T-helper 2 cell treated with Interferon-gamma antibody and Interleukin-4, amounts not matched to agents 100 ng/mL and 5 ng/mL, for 36 hours (primary cell): Measurements from ENCODE around the gene INPP4B. TPM values are rescaled to one million over a fixed set of nuclear protein-coding genes. Genes with fewer than 3 reads are reported as not detected.

ENCODE experiments used
- intact Hi-C: fragments of 100-400 bp; cut with micrococcal nuclease; formaldehyde crosslinking; loops from one replicate; pipeline ENCODE4 v1.15.1; 2023
- total RNA-seq: library from RNA; stranded (reverse); gene quantifications from 2 replicates; pipeline ENCODE4 v1.2.3, GENCODE V29; 2022

INPP4B gene
- total RNA-seq, 1 donor from 2014 or later, result 103 TPM

DNA sequence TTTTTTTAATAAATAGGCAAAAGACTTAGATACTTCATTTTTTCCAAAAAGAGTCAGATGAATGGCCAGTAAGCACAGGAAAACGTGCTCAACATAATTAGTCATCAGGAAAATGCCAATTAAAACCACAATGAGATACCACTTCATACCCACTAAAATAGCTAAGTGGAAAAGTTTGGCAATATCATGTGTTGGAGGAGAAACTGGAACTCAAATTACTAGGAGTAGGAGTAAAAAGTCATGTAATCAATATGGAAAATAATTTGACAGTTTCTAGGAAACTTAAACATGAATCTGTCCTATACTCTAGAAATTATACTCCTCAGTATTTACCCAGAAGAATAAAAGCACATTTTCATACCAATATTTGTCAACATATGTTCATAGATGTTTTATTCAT lies 449.8 kb downstream of the INPP4B start:
- intact Hi-C loops, result no loop called here

DNA sequence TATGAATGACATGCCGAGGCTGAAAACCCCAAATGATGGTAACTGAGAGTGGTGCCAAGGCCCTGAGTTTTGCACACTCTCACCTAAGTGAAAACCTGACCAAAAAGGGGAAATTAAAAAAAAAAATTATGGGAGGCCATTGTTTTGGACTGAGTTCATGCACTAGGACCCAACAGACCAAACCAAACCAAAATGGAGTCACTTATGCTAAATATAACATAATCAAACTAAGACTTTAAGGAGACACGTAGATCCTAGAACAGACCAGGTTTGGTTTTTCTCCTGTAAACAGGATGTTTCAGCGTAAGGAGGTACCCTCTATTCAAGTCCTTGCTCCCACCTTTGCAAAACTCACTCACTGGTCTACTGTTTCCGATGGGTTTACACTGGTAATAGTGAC lies 453.0 kb downstream of the INPP4B start:
- intact Hi-C loops, result no loop called here

GRCh38 chr4:142386856-142387255 lies 459.2 kb downstream of the INPP4B start:
- intact Hi-C loops, result no loop called here

DNA sequence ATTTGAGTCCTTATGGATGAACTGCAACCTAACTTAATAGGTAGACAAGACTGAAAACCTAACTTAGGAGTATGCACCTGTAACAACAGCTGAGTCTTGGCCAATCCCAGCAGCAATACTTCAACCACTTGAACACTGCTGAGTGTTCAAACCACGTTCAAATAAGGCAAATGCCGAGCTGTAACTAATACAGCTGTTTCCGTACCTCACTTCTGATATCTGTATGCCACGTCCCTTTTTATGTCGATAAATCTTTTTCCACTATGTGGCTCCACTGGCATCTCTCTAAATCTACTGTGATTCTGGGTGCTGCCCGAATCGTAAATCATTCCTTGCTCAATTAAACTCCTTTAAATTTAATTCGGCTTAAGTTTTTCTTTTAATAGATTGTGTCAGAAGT lies 459.7 kb downstream of the INPP4B start:
- intact Hi-C loops, result no loop called here

DNA sequence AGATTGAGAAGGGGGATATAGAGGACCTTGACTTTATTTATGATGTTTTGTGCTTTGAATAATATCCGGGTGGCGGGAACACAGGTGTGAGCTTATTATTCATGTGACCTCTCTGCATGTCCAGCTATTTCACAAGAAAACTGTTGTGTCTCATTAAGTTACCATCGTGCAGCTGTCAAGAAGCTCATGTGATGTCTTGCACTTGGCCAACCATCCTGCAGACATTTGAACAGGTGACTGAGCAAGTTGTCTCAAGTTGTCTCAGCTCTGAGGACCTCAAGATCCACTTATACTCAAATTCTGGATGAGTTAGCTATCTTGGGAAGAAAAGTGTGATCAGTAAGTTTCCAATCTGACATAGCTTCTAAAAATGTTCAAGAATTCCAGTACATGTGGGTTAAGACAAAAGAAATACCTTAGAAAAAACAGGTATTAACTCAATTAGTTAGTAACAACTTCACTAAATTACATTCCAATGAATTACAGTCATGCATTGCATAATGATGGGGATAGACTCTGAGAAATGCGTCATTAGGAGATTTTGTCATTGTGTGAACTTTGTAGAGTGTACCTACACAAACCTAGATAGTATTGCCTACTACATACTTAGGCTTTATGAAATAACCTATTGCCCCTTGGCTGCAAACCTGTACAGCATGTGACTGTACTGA lies 462.2 kb downstream of the INPP4B start:
- intact Hi-C loops, result no loop called here

DNA sequence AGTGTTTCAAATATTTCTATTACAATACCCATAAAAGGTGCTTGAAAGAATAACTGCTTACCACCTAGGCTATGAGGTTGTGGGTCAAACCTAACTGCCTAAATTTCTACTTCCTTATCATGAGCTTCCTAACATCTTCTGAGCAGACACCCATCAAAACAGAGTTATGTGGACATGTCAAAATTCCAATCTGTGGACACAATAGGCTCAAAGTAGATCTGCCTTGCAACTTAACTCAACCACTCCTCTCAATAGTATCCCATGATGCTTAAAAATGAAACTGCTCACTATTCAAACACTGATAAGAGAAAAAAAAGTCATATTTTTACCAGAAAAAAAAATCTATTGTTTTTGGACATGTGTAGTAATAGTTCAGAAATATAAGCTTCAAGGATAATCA lies 462.7 kb downstream of the INPP4B start:
- intact Hi-C loops, result no loop called here

DNA sequence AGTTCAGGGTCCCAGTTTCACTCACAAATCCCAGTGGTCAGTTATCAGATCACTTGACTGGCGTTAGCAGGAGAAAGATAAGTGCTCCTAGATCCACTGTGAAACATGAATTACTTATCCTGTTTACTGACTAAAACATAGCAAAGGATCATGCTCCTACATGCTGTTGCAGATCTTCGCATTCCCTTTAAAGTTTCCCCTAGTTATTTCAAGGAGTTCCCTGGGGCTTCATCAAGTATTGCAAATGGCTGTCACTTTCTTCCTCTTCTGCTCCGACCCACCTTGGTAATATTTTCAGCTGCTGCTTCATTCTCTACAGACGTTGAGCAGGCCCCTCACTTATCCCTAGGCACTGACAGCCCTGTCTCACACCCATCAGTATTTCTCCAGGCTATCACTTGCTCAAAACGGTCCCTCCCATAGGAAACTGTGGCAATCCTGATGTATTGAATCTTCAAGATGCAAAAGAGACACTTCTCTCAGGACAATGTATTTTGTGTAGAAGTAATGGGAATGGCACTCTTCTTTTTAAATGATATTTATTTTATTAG lies 466.0 kb downstream of the INPP4B start:
- intact Hi-C loops, result no loop called here

DNA sequence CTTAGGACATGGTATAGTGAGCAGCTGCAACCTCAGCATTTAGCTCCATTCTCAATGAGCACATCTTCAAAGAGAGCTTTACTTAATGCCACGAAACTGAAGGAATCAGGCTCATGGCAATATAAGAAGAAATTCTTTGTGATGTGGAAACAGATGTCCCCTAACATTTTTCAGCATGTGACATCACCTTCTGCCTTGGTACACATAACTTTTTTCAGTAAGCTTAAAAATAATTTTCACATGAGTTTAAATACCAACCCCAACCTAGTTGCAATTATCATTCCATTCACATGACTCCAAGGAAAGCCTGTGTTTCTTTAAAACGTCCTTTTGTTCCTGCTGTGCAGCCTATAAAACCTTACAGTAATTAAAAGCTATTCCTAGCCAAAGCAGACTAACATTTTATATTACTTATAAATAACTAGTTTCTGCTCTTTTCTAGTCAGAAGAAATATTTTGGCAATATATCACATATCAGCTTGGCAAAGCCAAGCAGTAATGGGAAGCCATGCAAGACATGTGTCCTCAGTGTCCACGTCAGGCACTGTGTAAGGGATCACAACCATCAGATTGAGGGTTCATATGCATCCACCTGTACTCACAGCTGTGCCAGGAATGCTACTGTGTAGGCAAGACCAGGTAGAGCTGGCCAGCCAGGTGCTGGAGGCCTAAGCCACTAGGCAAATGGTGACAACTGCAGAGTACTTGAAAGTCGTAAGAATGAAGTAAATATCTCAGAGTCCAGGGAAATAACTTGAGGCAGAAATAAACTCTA lies 466.6 kb downstream of the INPP4B start:
- intact Hi-C loops, result loop anchor here (2.0 kb wide), 1 partner anchor 25 kb away; no protein-coding TSS in a partner anchor

DNA sequence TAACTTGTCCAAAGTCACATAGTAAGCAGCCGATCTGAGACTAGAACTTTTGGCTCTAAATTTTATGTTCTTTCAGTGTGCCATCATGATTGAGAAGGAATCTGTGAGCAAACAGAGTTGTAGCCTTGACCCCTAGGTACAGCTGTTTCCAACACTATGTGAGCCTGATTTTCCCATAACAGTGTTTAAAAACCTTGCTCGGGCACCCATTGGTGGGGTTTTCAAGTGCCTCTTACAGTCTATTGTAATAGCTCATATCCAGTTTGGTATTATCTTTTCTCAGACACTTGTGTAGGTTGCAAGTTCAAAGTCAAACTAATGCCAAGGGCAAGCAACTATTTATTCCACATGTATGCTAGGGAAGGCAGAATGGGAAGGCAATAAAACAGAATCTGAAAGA lies 467.9 kb downstream of the INPP4B start:
- intact Hi-C loops, result loop anchor here (2.0 kb wide), 1 partner anchor 27 kb away; no protein-coding TSS in a partner anchor

- intact Hi-C loops, result loop anchor here (1.0 to 2.0 kb wide), 3 partner anchors 21 to 39 kb away; no protein-coding TSS in a partner anchor
These were observed 468.6 kb downstream of the INPP4B start for GRCh38 chr4:142377342-142378091.

DNA sequence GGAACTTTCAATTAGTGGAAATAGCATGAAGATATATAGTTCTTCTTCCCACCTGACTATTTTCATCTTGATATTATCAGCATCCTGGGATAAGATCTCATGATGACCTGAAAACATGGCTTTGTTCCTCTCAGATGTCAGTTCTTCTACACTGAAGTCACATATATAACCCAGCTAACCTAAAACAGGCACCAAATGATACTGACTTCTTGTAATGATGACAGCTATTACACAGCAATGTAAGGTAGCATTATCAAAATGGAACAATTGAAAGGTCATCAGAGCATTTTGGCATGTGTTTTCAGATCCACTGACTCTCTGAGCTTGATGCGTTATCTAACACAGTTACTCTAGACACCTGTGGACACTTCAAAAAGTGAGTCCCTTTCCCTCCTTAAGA lies 469.9 kb downstream of the INPP4B start:
- intact Hi-C loops, result loop anchor here (2.0 kb wide), 1 partner anchor 19 kb away; no protein-coding TSS in a partner anchor

- intact Hi-C loops, result no loop called here
These were observed 472.5 kb downstream of the INPP4B start for GRCh38 chr4:142373610-142374009.

DNA sequence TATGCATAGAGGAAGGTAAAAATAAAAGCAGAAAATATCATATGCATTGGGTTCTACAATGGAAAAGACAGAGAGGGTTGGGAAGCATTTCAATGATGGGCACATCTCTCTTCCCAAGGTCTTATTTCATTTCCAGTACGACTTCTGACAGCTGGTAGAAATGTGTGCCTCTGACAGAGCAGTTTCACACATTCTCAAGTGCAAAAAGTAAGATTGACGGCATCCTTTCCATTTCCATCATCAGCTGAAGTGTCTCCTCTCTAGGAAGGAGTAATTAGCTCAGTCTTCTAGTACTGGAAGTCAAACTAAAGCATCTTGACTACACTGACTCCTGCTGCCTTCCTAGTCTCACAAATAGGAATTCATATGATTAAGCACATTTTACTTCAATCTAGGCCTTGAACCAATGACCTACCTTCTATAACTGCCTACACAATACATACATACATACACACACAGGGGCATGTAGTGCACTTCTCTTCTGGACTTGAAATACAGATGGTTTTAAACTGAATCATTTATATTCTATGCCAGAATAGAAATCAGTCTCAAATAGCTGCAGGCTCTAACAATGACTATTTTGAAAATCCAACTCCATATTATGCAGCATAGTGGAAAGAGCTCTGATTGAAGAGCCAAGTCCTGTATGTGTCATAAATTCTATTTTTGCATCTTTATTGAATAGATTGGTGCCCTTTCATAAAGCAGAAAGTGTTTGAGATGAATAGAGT lies 473.4 kb downstream of the INPP4B start:
- intact Hi-C loops, result no loop called here

GRCh38 chr4:142369141-142369540 lies 477.0 kb downstream of the INPP4B start:
- intact Hi-C loops, result no loop called here

GRCh38 chr4:142367418-142368180 lies 478.5 kb downstream of the INPP4B start:
- intact Hi-C loops, result no loop called here

- intact Hi-C loops, result no loop called here
These were observed 479.3 kb downstream of the INPP4B start for GRCh38 chr4:142366769-142367181.

DNA sequence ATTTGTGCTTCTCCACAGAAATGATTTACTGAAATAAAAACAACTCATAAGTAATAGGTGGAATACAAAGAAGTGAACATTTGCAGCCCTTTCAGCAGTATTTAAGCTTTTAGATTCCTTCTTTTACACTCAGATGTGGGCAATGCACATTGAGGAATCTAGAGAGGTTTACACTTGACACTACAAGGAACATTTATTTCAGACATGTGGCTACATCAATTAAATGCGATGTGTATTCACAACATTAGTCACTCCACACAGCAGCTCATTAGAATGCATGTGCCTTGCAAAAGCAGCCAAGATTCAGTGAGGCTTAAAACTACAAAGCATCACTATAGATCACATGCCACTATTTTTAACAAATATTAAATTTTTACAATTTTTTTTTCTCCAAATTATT lies 480.7 kb downstream of the INPP4B start:
- intact Hi-C loops, result no loop called here

GRCh38 chr4:142363686-142364085 lies 482.4 kb downstream of the INPP4B start:
- intact Hi-C loops, result no loop called here

- intact Hi-C loops, result no loop called here
These were observed 484.1 kb downstream of the INPP4B start for GRCh38 chr4:142361981-142362380.

DNA sequence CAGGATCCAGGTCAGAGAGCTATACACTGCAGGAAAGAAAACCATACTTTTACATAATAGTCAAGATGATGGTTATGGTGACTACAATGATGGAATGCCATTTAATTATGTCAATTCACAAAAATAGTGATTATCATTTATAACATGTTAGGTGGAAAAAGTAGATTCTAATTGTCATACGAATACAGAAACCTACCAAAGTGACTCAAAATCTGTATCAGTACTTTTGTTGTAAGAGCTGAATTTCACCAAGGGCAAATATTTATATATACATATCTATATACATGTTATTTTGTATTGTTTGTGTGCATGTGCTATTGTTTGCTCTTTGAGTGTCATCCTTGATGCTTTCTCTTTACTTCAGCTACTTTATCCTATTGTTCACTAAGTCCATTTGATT lies 485.4 kb downstream of the INPP4B start:
- intact Hi-C loops, result no loop called here
